ENCODE results near the gene SRP68. TPM values are rescaled to one million over a fixed set of nuclear protein-coding genes. Genes with fewer than 3 reads are reported as not detected.
A peak's percentile ranks its signal among the peaks of the same experiment; 100 is the strongest.
"Not testable (repeated sequence)": the region's sequence is repeated elsewhere in the genome, so short reads cannot be mapped to it uniquely, and the experiment has no call there.

SRP68 gene
- total RNA-seq, 1 experiment from 2014 or later, result 58.2 TPM

- in situ Hi-C loops (cut with HindIII; ENCODE audit: low pct_unique_long_range_greater_than_20kb, low sequenced_read_pairs), result no loop called here
These were observed 20.8 kb downstream of the SRP68 start for GRCh38 chr17:76051561-76051960.

GRCh38 chr17:76050538-76051467 is 21.5 kb downstream of the SRP68 start:
- in situ Hi-C loops (cut with HindIII; ENCODE audit: low pct_unique_long_range_greater_than_20kb, low sequenced_read_pairs), result no loop called here
- peak; percentile 89 for DNase-seq (ENCODE audit: low read depth)

More at GRCh38 chr17:76051561-76051960, 20.8 kb downstream of the SRP68 start:
- DNase-seq (ENCODE audit: low read depth), result peak; percentile 76

DNA sequence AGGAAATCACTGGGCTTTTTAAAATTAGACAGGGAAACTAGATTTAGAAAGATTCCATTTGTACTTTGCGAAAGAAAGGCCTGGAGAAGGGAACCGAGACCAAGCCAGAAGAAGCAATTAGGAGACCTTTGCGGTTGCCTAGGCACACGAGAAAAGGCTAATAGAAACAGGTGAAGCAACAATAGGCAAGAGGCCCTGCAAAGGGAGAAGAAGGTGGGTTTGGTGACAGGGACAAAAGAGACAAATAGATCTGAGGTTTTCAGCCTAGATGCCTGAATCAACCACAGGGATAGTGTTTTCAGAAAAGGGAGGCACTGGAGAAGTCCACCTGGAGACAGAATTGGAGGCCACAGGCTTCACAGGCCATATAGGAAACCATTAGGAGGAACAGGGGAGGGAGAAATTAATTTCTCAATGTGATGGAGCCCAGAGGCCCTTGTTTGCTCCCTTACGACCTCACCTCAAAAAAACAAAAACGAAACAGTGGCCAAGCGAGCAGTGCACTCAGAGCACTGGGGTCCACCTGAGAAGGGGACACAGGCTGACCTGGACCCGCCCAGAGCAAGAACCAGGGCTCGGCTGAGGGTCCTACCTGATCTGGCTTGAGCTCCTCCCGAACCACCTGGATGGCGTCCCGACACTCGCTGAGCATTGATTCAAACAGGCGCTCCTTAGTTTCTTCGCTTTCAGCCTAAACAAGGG is 22.3 kb downstream of the SRP68 start:
- in situ Hi-C loops (cut with HindIII; ENCODE audit: low pct_unique_long_range_greater_than_20kb, low sequenced_read_pairs), result no loop called here
- no peak for DNase-seq (ENCODE audit: low read depth)

- DNase-seq (ENCODE audit: low read depth), result no peak
- in situ Hi-C loops (cut with HindIII; ENCODE audit: low pct_unique_long_range_greater_than_20kb, low sequenced_read_pairs), result no loop called here
These were observed 23.1 kb downstream of the SRP68 start for GRCh38 chr17:76049239-76049638.

- DNase-seq (ENCODE audit: low read depth), result peak; percentile 61
- in situ Hi-C loops (cut with HindIII; ENCODE audit: low pct_unique_long_range_greater_than_20kb, low sequenced_read_pairs), result no loop called here
These were observed 23.6 kb downstream of the SRP68 start for GRCh38 chr17:76048711-76049110.

DNA sequence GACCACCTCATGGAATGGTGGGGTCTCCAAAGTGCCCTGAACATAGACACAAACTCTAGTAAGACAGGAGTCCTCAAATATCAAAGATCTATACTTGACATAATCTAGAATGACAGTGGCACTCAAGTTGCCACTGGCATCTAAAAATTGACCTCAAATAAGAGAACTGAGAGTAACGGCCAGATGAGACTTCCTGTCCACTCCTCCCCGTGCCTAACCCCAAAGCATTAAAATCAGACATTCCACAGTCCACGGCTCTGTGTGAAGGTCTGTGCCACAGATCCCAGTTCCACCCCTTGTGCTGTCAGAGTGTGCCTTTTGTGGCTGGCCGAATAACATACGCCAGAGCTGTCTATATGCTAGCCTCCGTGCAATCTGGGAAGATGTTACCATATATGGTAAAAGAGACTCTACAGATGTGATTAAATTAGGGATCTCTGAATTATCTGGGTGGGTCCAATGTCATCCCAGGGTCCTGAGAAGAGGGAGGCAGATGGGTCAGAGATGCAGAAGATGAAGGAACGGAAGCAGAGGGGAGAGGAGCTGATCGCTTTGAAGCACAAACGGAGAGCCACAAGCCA is 24.2 kb downstream of the SRP68 start:
- no peak for DNase-seq (ENCODE audit: low read depth)
- in situ Hi-C loops (cut with HindIII; ENCODE audit: low pct_unique_long_range_greater_than_20kb, low sequenced_read_pairs), result no loop called here

GRCh38 chr17:76046064-76046463 is 26.3 kb downstream of the SRP68 start:
- no peak for DNase-seq (ENCODE audit: low read depth)
- in situ Hi-C loops (cut with HindIII; ENCODE audit: low pct_unique_long_range_greater_than_20kb, low sequenced_read_pairs), result no loop called here

DNA sequence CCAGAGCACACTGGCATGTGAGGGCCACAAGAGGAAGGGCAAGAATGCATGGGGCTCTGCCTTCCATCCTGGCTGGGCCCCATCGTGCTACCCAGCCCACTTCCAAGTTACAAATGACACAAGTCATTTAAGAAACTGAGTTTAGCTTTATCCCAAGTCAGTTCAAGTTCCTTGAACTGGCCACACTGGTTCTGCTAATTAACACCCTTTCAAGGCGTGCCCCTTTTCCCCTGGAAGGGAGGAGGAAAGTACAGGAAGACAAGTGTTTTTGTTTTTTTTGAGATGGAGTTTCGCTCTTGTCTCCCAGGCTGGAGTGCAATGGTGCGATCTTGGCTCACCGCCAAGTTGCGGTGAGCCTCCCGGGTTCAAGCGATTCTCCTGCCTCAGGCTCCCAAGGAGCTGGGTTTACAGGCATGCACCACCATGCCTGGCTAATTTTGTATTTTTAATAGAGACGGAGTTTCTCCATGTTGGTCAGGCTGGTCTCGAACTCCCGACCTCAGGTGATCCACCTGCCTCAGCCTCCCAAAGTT is 27.8 kb downstream of the SRP68 start:
- in situ Hi-C loops (cut with HindIII; ENCODE audit: low pct_unique_long_range_greater_than_20kb, low sequenced_read_pairs); DNase-seq (ENCODE audit: low read depth): not testable (repeated sequence)

GRCh38 chr17:76042868-76043267 is 29.4 kb downstream of the SRP68 start:
- in situ Hi-C loops (cut with HindIII; ENCODE audit: low pct_unique_long_range_greater_than_20kb, low sequenced_read_pairs); DNase-seq (ENCODE audit: low read depth): not testable (repeated sequence)

- DNase-seq (ENCODE audit: low read depth), result no peak
These were observed 31.9 kb downstream of the SRP68 start for GRCh38 chr17:76040376-76040775.

GRCh38 chr17:76039121-76039520 is 33.2 kb downstream of the SRP68 start:
- DNase-seq (ENCODE audit: low read depth), result peak; percentile 87
- in situ Hi-C loops (cut with HindIII; ENCODE audit: low pct_unique_long_range_greater_than_20kb, low sequenced_read_pairs), result no loop called here

More at GRCh38 chr17:76040376-76040775, 31.9 kb downstream of the SRP68 start:
- in situ Hi-C loops (cut with HindIII; ENCODE audit: low pct_unique_long_range_greater_than_20kb, low sequenced_read_pairs), result no loop called here

GRCh38 chr17:76038050-76038449 is 34.3 kb downstream of the SRP68 start:
- in situ Hi-C loops (cut with HindIII; ENCODE audit: low pct_unique_long_range_greater_than_20kb, low sequenced_read_pairs), result no loop called here
- no peak for DNase-seq (ENCODE audit: low read depth)

DNA sequence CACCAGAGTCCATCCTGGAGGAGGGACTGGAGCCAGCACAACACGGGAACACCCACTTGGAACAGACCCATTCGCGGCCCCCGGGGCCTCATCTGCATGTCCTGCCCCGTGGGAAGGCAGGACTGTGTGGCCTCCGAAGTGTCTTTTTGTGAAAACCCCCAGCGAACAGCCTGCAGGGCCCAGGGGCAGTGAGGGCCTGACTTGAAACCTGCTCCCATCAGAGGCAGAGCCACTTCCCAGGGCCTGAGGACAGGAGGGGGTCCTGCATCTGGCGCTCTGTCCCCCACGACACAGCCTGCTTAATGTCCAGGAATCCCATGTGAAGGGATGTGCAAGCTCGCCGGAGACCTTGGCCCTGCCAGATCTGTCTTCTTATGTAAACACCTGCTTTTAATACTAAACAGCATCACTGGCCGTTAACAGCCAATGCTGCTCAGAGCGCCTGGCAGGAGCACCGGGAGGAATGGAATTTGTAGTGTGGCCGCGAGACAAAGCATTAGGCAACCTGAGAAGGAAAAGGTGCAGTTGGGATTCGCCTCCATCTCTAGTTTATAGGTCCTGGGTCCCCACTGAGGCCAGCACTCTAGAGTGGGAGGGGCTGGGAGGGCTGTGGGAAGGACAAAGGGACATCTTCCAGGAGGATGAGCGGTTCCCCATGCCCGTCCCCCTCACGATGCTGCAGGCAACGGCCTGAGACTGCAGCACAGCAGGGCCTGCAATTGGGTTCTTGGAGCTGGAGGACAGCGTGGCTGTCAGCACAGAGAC is 35.6 kb downstream of the SRP68 start:
- DNase-seq (ENCODE audit: low read depth), result no peak
- in situ Hi-C loops (cut with HindIII; ENCODE audit: low pct_unique_long_range_greater_than_20kb, low sequenced_read_pairs), result no loop called here

DNA sequence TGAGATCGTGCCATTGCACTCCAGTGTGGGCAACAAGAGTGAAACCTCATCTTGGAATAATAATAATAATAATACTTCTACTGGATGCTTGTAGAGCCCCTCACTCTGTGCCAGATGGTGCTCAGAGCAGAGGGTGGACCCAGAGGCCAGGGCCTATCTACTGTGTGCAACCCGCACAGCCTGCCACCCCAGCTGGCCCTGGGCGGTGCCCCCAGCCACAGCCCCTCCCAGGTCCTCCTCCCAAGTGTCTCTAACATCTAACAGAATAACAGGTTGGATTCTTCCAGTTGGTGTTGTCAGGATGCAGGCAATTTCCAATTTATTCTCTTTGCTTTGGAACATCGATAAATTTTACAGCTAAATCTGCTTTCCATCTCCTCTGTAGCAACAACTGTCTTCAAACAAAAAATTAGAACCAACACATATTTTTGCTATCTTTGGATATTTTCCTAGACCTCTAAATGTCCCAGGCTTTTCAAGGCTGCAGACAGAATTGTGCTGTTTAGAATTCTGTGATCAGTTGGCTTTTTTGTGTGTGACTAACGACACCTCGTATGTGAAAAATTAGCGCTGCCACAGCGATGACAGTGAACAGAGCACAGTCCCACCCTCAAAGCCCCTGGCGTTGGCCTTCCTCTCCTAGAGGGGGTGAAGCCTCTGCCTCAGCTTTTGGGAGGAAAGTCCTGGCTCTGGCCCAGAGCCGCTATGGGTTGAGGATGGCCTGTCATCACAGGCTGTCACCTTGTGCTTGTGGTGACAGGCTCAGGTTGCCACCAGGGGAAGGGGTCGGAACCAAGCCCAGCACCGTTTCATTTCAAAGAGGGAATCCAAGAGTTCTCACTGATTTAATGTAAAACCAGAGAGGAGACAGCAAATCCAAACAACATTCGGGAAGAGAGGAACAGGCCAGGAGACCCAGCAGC is 37.6 kb downstream of the SRP68 start:
- in situ Hi-C loops (cut with HindIII; ENCODE audit: low pct_unique_long_range_greater_than_20kb, low sequenced_read_pairs), result no loop called here
- DNase-seq (ENCODE audit: low read depth), result no peak

DNA sequence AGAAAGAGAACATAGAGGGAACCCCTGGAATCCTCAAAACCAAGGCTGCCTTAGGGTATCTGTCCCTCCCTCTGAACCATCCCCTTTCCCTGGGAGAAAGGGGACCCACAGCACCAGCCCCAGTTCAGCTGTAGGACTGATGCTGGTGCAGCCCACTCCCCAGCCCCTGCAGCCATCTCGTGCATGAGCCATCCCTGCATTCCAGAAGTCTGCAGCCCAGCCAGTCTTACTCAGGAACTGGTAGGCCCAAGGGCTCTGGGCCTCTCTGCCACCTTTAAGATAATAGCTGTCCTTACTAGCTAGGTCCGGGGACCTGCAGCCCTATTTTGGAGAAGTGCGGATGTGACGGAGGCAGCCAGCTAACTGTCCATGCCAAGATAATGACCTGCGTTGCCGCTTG is 39.2 kb downstream of the SRP68 start:
- in situ Hi-C loops (cut with HindIII; ENCODE audit: low pct_unique_long_range_greater_than_20kb, low sequenced_read_pairs), result no loop called here

DNA sequence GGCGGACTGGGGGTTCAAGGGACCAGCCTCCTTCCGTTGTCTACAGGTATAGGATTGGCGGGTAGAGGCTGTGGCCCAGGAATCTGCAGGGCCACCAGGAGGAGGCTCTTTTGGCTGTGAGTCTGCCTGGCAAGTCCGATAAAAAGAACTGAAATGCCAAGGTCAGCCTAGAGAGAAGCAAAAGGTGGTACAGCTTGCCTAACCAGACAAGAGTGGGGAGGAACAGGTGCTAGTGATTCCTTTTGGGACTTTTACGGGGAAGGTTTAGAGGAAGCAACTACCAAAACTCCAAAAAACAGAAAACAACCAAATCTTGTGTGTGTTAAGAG is 39.6 kb downstream of the SRP68 start:
- in situ Hi-C loops (cut with HindIII; ENCODE audit: low pct_unique_long_range_greater_than_20kb, low sequenced_read_pairs), result no loop called here
- DNase-seq (ENCODE audit: low read depth), result no peak

More for the DNA sequence above, 39.2 kb downstream of the SRP68 start:
- DNase-seq (ENCODE audit: low read depth), result no peak

GRCh38 chr17:76032073-76032779 is 40.1 kb downstream of the SRP68 start:
- in situ Hi-C loops (cut with HindIII; ENCODE audit: low pct_unique_long_range_greater_than_20kb, low sequenced_read_pairs), result no loop called here
- no peak for DNase-seq (ENCODE audit: low read depth)
